Coronary artery (tissue), 2 donors: ENCODE results near the gene RBMY1F.
"Not testable (repeated sequence)": the region's sequence is repeated elsewhere in the genome, so short reads cannot be mapped to it uniquely, and the experiment has no call there.

Source experiments
- DNase-seq: peaks from one replicate; pipeline ENCODE4 v3.0.0-alpha.2; 2017; ENCODE audit warnings: low spot score
- H3K27ac ChIP-seq, 2 donors: fragments of 200-600 bp; sonication (generic); one replicate each; pipeline ENCODE4 v1.5.1; 2016 to 2019
- H3K4me3 ChIP-seq: fragments of 200-600 bp; sonication (generic); 2 replicates; pipeline ENCODE4 v1.5.1; 2016; ENCODE audit warnings: mild to moderate bottlenecking, moderate library complexity

The RBMY1F gene

DNA sequence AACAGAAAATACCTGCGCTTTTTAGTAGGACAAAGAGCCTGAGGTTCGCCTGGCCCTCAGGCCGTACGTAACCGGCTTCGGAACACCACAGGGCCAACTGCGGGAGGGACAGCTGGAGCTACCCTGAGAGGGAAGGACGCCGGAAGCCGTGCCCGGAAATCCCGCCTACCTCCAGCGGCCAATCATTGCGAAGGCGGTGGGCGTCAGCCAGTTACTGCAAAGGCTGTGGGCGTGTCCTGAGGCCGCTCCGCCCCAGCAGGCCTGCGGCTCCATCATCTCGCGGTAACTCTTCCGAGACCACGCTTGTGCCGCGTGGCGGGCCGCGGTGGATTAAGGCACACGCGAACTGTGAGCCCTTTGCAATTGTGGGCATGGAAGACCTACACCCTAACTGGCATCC is at the start of gene RBMY1F:
TSS of gene RBMY1F (minus strand) at position 101 of the 400 bp plus-strand sequence. CDS start 1,954 bp downstream, outside the sequence.
- not testable (repeated sequence) for H3K4me3 ChIP-seq, DNase-seq, H3K27ac ChIP-seq

GRCh38 chrY:22151144-22151543 is 31.6 kb downstream of the RBMY1F start:
- not testable (repeated sequence) for H3K27ac ChIP-seq, DNase-seq, H3K4me3 ChIP-seq

GRCh38 chrY:22141011-22141695 is 41.6 kb downstream of the RBMY1F start:
- not testable (repeated sequence) for DNase-seq

DNA sequence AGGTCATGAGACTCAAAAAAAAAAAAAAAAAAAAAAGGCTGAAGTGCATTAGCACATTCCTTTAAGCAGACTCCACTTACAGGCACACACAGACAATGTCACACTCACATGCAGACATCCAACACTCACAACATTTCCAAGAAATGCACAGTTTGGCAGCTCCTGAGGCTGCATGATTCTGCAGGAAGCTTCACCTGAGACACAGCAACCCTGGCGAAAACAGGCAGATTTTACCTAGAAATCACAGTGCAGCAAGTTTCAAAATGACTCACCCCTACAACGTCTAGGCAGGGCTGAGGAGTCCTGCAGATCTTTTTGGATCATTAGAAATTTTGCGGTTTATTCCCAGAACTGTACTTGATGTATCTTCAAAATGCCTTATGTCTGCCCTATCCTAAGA is 48.0 kb downstream of the RBMY1F start:
- not testable (repeated sequence) for H3K27ac ChIP-seq, H3K4me3 ChIP-seq

More at GRCh38 chrY:22141011-22141695, 41.6 kb downstream of the RBMY1F start:
- H3K27ac ChIP-seq, H3K4me3 ChIP-seq: not testable (repeated sequence)

GRCh38 chrY:22130494-22130893 is 52.2 kb downstream of the RBMY1F start:
- H3K27ac ChIP-seq, DNase-seq, H3K4me3 ChIP-seq: not testable (repeated sequence)

More for the DNA sequence above, 48.0 kb downstream of the RBMY1F start:
- DNase-seq = not testable (repeated sequence)
